ENCODE data around the gene RASAL1.

RASAL1 gene

DNA sequence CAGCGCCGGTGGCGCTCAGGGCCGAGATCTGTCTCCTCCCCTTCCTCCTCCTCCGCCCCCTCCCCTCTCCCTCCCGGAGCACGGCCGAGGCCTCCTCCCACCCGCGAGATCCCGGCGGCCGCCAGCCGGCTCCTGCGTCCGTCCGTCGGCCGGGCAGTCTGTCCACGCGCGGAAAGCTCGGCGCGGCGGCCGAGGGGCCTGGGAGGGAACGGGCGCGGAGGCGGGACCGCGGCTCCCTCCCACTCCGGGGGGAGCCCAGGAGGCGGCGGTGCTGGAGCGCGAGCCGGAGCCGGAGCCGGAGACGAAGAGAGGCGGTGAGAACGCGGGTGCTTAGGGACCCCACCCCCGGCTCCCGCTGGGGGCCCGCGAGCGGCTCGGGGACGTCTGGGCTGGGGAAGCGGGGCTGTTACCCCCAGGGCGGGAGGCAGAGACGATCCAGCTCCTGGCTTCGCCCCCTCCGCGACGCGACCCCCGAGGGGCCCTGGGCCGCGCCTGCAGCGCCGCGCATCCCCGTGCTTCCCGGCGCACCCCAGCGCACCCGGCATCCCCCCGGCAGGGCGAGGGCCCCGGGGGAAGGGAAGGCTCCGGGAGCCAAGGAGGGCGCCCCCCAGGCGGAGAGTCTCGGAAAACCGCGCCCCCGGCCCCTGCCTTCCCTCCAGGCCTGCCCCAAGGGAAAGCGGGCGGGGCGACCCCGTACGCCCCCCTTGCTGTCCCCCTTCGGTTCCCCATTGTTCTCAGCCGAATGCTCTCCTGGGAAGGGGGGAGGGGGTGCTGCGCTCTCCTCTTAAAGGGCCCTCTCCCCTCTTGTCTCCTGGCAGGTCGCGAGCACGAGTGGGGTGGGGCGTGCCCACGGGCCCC, 78.7 kb downstream of the RASAL1 start, which contains the start of gene DTX1:
TSS of gene DTX1 (plus strand) at position 100 of the 858 bp plus-strand sequence. CDS start 1,463 bp downstream, outside the sequence.
- no peak for DNase-seq (ENCODE audit: extremely low spot score)
- no peak for TF ChIP-seq ELF4 (IDR thresholded peaks at IDR 0.05)
- no peak for TF ChIP-seq CTBP1 (IDR thresholded peaks at IDR 0.05; ENCODE audit: borderline replicate concordance)
- no peak for TF ChIP-seq FOXK2 (IDR thresholded peaks at IDR 0.05)
- no peak for TF ChIP-seq SP1 (IDR thresholded peaks at IDR 0.05)
- TF ChIP-seq NFRKB (IDR thresholded peaks at IDR 0.05): no peak
- TF ChIP-seq SUZ12 (IDR thresholded peaks at IDR 0.05): no peak
- TF ChIP-seq ARNT (IDR thresholded peaks at IDR 0.05): no peak
- no peak for TF ChIP-seq L3MBTL2 (conservative IDR thresholded peaks at IDR 0.05)
- TF ChIP-seq LEF1 (IDR thresholded peaks at IDR 0.05; ENCODE audit: borderline replicate concordance): no peak
- no peak for TF ChIP-seq BHLHE40 (IDR thresholded peaks at IDR 0.05; ENCODE audit: borderline replicate concordance)
- TF ChIP-seq HDGF (IDR thresholded peaks at IDR 0.05; ENCODE audit: borderline replicate concordance): no peak
- TF ChIP-seq ZNF384 (IDR thresholded peaks at IDR 0.05): no peak
- ChIA-PET POLR2A (no interaction called here), CTCF (interaction anchor here (0.5 kb wide), 1 partner anchor 127 kb away, joined by 3 read pairs; no protein-coding TSS in a partner anchor)

DNA sequence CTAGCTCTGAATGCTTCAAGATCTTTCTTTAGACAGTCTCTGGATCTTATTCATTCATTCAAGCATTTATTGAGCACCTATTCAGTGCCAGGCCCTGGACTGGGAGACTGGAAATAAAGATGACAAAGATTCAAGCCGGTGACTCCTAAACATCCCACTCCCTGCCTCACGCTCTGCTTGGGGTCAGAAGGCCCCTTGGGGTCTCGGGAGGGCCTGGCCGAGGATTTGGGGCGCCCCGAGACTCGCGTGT, 79.3 kb downstream of the RASAL1 start:
- ChIA-PET CTCF (interaction anchor here (0.5 kb wide), 1 partner anchor 127 kb away, joined by 3 read pairs; no protein-coding TSS in a partner anchor), POLR2A (no interaction called here)
- TF ChIP-seq ELF4 (IDR thresholded peaks at IDR 0.05) (no peak), HDGF (IDR thresholded peaks at IDR 0.05; ENCODE audit: borderline replicate concordance) (no peak), ARNT (IDR thresholded peaks at IDR 0.05) (no peak), LEF1 (IDR thresholded peaks at IDR 0.05; ENCODE audit: borderline replicate concordance) (no peak), SP1 (IDR thresholded peaks at IDR 0.05) (no peak), CTBP1 (IDR thresholded peaks at IDR 0.05; ENCODE audit: borderline replicate concordance) (no peak), FOXK2 (IDR thresholded peaks at IDR 0.05) (no peak), FOXM1 (IDR thresholded peaks at IDR 0.05; ENCODE audit: borderline replicate concordance) (no peak), L3MBTL2 (conservative IDR thresholded peaks at IDR 0.05) (no peak), BHLHE40 (IDR thresholded peaks at IDR 0.05; ENCODE audit: borderline replicate concordance) (no peak), FOXA1 (IDR thresholded peaks at IDR 0.05) (no peak), NFRKB (IDR thresholded peaks at IDR 0.05) (no peak), ZNF384 (IDR thresholded peaks at IDR 0.05) (no peak), SUZ12 (IDR thresholded peaks at IDR 0.05) (no peak), TARDBP (IDR thresholded peaks at IDR 0.05) (no peak)
- no peak for DNase-seq (ENCODE audit: extremely low spot score)

DNA sequence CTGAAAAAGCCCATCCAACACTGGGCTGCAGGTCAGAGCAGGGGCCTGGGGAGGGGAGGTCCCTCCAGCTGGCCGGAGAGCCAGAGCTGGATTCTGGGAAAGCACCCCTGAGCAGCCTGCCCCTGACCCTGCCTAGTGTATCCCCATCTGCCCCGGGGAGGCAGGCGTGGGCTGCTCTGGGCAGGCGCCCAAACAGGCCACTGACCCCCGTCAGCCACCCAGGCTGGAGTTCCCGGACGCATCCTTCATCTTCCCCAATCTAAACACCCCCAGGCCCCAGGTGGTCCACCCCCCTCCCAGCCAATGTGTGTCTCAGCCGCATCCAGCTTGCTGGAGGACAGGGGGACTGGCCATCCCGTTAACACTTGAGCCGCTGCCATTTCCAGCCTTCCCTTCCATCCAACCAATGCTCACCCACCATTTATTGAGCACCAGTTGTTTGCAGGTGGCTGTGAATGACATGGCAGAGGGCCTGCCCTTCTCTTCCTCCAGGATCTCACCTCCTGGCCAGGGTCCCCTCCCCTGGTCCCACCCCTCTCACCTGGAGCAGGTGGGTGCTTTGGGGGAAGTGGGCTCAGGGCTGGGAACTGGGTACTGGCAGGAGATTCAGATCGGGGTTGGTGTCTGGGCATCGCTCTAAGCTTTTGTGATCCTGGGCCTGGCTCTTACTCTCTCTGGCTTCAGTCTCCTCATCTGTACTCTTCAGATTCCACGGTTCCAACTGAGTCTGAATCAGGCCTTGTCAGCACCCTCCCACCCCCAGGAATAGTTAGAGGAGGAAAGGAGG, 79.8 kb downstream of the RASAL1 start:
- TF ChIP-seq SUZ12 (IDR thresholded peaks at IDR 0.05) (no peak), L3MBTL2 (conservative IDR thresholded peaks at IDR 0.05) (no peak), LEF1 (IDR thresholded peaks at IDR 0.05; ENCODE audit: borderline replicate concordance) (no peak)
- ChIA-PET POLR2A (no interaction called here), CTCF (interaction anchor here (0.5 kb wide), 1 partner anchor 128 kb away, joined by 3 read pairs; no protein-coding TSS in a partner anchor)
- DNase-seq (ENCODE audit: extremely low spot score): no peak

DNA sequence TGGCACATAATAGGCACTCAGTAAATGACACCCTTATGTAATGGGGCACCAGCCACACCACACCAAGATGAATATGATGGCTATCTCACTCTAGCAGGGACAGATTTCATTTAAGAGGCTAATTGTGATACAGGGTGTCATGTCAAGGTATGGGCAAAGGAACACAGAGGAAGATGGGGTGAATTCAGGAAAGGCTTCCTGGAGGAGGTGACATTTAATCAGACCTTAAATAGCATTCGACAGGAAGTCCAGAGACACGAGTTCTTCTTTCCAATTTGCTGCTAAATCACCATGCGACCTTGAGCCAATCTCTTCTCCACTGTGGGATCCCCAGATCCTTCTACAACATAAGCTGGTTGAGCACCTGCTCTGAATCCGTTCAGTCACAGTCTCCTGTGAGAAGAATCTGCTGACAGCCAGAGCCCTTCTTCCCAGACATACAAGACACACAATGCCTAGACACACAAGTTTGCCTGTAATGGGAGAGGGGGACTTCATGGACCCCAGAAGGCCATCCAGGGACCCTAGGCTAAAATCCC, 80.5 kb downstream of the RASAL1 start:
- DNase-seq (ENCODE audit: extremely low spot score): no peak
- CTCF ChIA-PET: no interaction called here
- no peak for TF ChIP-seq SP1 (IDR thresholded peaks at IDR 0.05)
- TF ChIP-seq FOXK2 (IDR thresholded peaks at IDR 0.05): no peak
- no peak for TF ChIP-seq FOXA1 (IDR thresholded peaks at IDR 0.05)
- TF ChIP-seq LEF1 (IDR thresholded peaks at IDR 0.05; ENCODE audit: borderline replicate concordance): no peak
- no peak for TF ChIP-seq ELF4 (IDR thresholded peaks at IDR 0.05)
- no peak for TF ChIP-seq ZNF384 (IDR thresholded peaks at IDR 0.05)
- TF ChIP-seq FOXM1 (IDR thresholded peaks at IDR 0.05; ENCODE audit: borderline replicate concordance): no peak
- TF ChIP-seq NFRKB (IDR thresholded peaks at IDR 0.05): no peak
- TF ChIP-seq TARDBP (IDR thresholded peaks at IDR 0.05): no peak
- TF ChIP-seq L3MBTL2 (conservative IDR thresholded peaks at IDR 0.05): no peak
- TF ChIP-seq, protein P1, sequence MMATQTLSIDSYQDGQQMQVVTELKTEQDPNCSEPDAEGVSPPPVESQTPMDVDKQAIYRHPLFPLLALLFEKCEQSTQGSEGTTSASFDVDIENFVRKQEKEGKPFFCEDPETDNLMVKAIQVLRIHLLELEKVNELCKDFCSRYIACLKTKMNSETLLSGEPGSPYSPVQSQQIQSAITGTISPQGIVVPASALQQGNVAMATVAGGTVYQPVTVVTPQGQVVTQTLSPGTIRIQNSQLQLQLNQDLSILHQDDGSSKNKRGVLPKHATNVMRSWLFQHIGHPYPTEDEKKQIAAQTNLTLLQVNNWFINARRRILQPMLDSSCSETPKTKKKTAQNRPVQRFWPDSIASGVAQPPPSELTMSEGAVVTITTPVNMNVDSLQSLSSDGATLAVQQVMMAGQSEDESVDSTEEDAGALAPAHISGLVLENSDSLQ (IDR thresholded peaks at IDR 0.05): no peak
- TF ChIP-seq CTBP1 (IDR thresholded peaks at IDR 0.05; ENCODE audit: borderline replicate concordance): no peak
- TF ChIP-seq HDGF (IDR thresholded peaks at IDR 0.05; ENCODE audit: borderline replicate concordance): no peak
- TF ChIP-seq BHLHE40 (IDR thresholded peaks at IDR 0.05; ENCODE audit: borderline replicate concordance): no peak
- TF ChIP-seq ARNT (IDR thresholded peaks at IDR 0.05): no peak
- POLR2A ChIA-PET: no interaction called here

DNA sequence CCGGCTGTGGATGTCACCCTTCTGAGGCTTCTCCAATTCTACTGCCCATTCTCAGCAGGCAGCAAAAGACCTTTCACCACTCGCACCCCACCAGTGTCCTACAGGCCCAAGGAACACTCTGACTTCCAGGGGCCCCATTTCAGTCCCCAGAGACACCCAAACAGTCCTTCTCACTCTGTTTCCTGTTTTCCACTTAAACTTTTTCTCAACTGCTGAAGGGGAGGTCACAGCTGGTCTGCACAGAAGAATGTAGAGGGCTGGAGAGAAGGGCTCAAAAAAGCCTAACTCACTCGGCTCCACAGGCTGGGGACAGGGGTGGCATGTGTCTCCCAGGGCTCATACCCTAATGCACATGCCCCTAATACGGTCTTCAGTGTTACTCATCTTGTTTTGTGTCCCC, 83.2 kb downstream of the RASAL1 start:
- TF ChIP-seq FOXA1 (IDR thresholded peaks at IDR 0.05) (no peak), CTBP1 (IDR thresholded peaks at IDR 0.05; ENCODE audit: borderline replicate concordance) (no peak), TARDBP (IDR thresholded peaks at IDR 0.05) (no peak), ZNF384 (IDR thresholded peaks at IDR 0.05) (no peak), LEF1 (IDR thresholded peaks at IDR 0.05; ENCODE audit: borderline replicate concordance) (no peak), ELF4 (IDR thresholded peaks at IDR 0.05) (no peak), ARNT (IDR thresholded peaks at IDR 0.05) (no peak), L3MBTL2 (conservative IDR thresholded peaks at IDR 0.05) (no peak), NFRKB (IDR thresholded peaks at IDR 0.05) (no peak), FOXM1 (IDR thresholded peaks at IDR 0.05; ENCODE audit: borderline replicate concordance) (no peak), BHLHE40 (IDR thresholded peaks at IDR 0.05; ENCODE audit: borderline replicate concordance) (no peak), HDGF (IDR thresholded peaks at IDR 0.05; ENCODE audit: borderline replicate concordance) (no peak), FOXK2 (IDR thresholded peaks at IDR 0.05) (no peak), SUZ12 (IDR thresholded peaks at IDR 0.05) (no peak), SP1 (IDR thresholded peaks at IDR 0.05) (no peak)
- TF ChIP-seq, protein P1 (IDR thresholded peaks at IDR 0.05): no peak
- ChIA-PET POLR2A (no interaction called here), CTCF (no interaction called here)
- DNase-seq (ENCODE audit: extremely low spot score): no peak

Data from HEK293T (cell line).